Middle frontal gyrus (tissue), 1 donor: ENCODE data around the gene SETD3.

ENCODE experiments used
- DNase-seq: peaks from one replicate; pipeline ENCODE4 v3.0.0-alpha.2; 2015; ENCODE audit warnings: low spot score; ENCODE audit errors: extremely low spot score

Gene SETD3

GRCh38 chr14:99497894-99498293 lies 17.2 kb upstream of the SETD3 start:
- DNase-seq, result no peak

DNA sequence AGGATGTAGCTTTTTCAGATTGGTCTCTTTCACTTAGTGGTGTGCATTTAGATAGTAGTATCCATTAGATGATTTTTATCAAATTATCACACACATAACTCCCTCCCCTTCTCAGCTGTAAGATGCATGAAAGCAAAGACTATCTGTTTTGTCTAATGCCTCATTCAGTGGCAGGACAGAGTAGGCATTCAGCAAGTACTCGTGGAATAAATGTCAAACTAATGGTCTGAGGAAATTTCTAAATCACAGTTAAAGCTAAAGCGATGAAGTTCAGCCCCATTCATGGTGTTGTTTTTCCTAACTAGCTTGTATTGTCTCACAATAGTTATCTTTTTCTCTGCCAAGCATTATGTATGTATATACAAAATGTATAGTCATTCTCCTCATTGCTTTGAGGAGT lies 16.7 kb upstream of the SETD3 start:
- no peak for DNase-seq

GRCh38 chr14:99484106-99484505 lies 3.4 kb upstream of the SETD3 start:
- DNase-seq, result no peak

DNA sequence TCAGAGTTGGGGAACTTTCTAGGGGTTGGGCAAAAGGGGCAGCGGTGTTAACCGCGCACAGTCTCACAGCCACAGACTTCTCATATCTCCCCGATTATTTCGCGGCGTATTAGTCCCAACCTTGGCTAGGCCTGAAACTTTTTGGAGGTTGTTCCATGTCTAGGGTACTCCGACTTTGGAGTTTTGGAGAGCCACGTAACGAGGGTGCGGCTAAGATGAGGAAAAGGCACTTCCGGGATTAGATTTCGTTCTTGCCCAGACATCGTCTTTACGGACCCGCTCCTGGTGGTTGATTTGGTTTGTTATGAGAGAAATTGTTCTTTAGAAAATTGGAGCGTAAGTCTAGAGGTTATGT lies 1.1 kb upstream of the SETD3 start:
- DNase-seq, result no peak

- peak; percentile 100 for DNase-seq
Observed at GRCh38 chr14:99480917-99481744, 472 bp upstream of the SETD3 start, which contains the start of gene CCNK. CCNK (plus strand) TSS chr14:99481409; CDS start chr14:99492678, 11,269 bp downstream.

DNA sequence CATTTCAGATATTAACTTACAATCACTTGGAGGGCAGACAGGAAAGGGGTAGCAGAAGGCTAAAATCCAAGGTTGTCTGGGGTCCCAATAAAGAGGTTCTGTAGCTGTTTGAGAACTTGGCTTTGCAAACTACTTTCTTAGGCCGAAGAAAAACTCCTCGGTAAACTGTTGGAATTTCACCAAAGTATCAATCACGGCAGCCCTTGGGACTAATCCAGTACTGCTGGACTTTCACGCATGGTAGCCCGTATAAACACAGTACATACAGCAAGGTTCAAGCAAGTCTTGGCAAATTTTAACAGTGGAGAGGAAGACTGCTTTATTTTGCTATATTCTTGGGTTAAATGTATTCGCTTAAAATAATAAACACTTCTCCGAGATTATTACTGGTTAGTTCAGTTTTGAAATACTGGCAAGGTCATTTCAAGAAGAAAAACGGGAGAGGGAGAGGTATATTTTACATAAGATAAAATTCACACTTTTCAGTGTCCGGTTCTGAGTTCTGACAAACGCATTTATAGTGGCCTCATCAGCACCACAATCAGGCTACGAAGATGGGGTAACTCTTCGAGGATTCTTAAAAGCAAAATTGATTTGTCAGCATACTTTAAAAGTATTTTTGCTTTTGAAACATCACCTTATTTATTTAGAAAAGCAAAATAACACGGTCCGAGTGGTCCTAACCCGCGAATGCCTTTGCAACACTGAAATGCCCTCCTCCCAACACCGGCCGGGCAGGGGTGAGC lies 1.3 kb downstream of the SETD3 start:
- DNase-seq, result no peak

DNA sequence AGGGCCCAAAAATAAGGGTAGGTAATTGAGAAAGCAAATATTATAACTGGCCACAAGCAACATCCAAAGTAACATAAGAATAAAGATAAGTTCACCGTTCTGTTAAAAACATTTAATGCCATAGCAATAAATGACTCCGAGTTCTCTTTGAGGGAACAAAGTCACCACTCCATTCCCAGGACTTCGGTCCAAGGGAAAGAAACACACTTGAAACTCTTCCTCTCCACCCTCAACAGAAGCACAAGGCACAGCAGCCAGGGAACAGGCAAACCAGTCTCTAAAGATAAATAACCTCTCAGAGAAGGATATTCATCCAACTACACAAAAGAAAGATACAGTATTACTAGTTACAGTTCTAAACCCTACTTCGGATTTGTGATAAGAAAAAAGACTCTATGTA lies 2.5 kb downstream of the SETD3 start:
- no peak for DNase-seq

GRCh38 chr14:99476864-99477263 lies 3.8 kb downstream of the SETD3 start:
- no peak for DNase-seq

DNA sequence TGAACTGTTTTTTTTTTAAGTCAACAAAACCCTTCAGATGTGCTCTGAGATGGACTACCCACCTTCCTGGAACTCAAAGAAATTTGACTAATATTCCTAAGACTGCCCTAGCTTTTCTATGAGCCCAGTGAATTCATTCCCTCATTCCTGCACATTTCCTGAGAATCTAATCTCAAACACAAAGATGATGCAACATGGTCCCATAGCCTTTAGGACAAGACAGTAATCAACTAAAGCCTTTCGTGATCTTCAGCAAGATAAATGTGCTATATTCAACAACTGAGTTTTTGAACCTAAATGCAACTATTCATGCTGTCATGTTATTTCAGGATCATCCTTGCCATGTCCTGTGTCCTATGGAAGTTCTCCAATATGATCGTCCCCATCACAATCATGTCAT lies 5.0 kb downstream of the SETD3 start:
- DNase-seq, result no peak

DNA sequence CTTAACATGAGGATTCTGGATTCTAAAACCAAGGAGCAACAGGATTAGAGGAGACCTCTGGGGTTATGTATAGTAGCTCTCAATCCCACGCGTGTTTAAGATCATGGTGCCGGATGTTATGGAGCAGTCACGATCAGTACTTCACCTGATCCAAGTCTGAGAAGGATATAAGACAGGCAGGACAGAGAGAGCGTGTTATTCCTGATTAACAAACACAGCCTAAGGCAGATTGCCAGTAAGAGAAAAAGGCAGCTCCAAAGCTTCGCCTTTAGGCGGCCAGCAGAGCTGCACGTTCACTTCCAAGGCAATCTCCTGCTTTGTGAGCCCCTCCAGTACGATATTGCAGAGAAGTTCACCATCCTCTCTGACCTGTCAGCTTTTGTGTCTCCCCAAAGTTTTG lies 5.5 kb downstream of the SETD3 start:
- no peak for DNase-seq

DNA sequence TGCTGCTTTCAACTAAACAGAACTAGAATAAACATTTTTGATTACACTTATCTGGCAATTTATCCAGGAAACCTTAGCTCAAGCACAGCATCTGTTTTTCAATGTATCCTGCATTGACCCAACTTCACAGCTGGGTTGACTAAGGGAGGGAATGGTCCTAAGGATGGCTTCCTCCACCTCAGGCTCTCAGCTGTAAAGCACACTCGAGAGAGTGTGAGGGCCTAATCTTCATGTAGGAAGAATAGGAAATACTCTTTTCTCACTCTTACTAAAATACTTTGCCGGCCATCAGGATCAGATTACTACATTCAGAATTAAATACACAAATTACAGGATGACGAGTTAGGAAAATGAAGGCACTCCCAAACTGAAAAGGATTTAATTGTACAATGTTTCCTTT lies 7.2 kb downstream of the SETD3 start:
- no peak for DNase-seq

- DNase-seq, result no peak
Observed at GRCh38 chr14:99472937-99473336, 7.7 kb downstream of the SETD3 start.

GRCh38 chr14:99471731-99472130 lies 8.9 kb downstream of the SETD3 start:
- DNase-seq, result no peak

DNA sequence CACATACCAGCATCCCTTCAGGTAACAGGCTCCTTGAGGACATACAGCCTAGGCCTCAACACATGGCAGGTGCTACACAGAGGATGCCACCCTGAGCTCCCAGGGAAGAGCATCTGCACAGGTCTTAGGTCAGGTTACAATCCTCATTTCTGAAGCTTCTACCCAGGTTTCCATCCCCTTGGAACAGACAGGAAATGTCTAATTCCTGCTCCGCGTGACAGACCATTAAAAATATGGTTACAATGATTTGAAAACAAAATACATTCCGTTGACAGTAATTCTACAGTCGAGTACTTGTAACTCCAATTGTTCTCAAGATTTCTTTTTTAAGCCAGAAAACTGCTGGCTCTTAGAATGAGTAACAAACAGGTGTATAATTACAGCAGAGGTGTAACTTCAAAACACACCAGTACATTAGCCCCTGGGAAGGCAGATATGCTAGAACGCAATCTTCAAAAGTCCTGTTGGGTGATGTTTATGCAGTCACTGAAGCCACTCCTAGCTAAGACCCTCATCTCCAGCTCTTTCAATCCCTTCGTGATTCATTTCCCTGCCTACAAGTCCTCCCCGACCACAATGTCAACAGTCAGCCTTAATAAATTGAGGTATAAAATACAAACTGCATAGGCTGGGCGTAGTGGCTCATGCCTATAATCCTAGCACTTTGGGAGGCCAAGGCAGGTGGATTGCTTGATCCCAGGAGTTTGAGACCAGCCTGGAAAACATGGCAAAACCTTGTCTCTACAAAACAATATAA lies 11.6 kb downstream of the SETD3 start:
- no peak for DNase-seq

GRCh38 chr14:99468081-99468480 lies 12.6 kb downstream of the SETD3 start:
- DNase-seq, result no peak

DNA sequence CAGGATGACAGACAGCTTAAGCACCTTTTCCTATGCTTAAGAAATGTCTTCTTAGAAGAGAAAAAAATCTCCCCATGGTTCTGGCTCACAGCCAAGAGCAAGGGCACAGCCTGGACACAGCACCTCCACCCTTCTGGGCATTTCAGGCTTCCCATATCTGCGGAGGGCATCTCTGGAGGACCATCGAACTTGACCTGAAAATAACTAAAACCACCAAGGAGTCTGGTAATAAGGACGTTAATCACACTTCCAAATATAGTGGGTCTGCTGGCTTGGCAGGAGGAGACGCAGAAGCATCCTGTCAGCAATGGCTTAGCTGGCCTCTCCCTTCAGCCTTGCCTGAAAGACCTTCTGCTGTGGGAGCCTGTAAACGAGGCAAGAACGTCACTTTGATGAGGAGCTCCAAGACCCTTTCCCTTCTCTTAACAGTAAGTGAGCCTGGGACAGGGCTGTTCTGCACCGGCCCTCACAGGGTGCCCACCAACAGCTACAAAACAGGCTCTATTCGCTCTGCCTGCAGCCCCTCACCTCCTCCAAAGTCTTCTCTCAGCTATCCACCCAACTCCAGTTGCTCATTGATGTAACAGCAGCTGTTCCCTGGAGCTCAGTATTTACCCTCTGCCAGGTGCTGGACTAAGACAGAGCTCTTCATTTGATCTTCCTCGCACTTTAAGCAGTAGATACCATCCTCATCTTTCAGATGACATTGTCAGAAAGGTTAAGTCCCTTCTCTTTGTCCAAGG lies 13.2 kb downstream of the SETD3 start:
- DNase-seq, result no peak

DNA sequence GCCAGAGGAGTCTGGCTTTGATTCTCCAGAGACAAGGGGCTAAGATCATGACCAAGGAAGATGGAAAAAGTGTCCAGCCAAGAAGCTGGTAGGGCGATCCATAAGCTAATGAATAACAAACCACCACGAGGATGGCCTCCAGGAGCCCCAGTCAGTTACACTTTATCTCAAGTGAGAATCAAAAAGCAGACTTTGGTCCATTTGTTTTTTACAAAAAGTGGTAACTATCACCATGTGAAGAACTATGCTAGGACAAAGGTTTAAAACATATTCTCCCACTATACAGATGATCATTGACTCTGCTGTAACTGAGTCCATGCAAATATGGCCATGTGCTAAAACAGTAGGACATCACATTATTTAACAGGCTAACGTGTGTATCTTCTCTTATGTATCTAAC lies 13.9 kb downstream of the SETD3 start:
- no peak for DNase-seq

GRCh38 chr14:99465288-99465687 lies 15.4 kb downstream of the SETD3 start:
- no peak for DNase-seq

- DNase-seq, result no peak
Observed at GRCh38 chr14:99463974-99464373, 16.7 kb downstream of the SETD3 start.

- no peak for DNase-seq
Observed at GRCh38 chr14:99462210-99462609, 18.4 kb downstream of the SETD3 start.

DNA sequence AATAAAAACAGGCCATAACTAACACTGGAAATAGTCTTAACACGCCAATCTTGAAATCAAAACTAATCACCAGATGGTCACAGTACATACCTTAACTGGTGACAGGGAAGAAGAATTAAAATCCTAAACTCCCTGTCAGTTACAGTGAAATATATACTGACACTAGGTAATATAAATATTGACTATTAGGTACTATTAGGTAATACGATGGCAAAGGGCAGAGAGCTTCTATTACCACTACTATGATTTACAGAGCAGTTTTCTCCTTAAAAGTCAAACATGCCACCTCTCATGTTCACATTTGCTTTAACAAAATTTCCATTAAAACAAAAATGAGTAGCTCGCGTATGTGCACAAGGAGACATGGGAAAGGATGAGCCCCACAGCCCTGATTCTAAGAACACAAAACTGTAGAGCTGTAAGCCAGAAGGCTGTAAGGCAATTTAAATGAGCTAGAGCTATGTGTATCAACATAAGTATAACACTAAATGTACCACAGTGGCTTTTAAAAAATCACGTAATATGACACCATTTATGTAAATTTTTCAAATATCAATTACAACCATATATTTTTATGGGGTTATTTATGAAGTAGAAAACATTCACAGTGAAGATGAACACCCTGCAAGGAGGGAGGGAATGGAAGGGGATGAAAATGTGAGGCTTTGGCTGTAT lies 19.1 kb downstream of the SETD3 start:
- DNase-seq, result no peak
